CD4-positive, alpha-beta T cell treated with Interleukin-17A for 4 hours (primary cell): ENCODE data around the gene NFATC2.
A peak's percentile ranks its signal among the peaks of the same experiment; 100 is the strongest.
"Not testable (repeated sequence)": the region's sequence is repeated elsewhere in the genome, so short reads cannot be mapped to it uniquely, and the experiment has no call there.

Experiments
- DNase-seq: peaks from one replicate; pipeline ENCODE4 v3.0.0-alpha.2; 2020; ENCODE audit warnings: mixed read lengths

Gene NFATC2

DNA sequence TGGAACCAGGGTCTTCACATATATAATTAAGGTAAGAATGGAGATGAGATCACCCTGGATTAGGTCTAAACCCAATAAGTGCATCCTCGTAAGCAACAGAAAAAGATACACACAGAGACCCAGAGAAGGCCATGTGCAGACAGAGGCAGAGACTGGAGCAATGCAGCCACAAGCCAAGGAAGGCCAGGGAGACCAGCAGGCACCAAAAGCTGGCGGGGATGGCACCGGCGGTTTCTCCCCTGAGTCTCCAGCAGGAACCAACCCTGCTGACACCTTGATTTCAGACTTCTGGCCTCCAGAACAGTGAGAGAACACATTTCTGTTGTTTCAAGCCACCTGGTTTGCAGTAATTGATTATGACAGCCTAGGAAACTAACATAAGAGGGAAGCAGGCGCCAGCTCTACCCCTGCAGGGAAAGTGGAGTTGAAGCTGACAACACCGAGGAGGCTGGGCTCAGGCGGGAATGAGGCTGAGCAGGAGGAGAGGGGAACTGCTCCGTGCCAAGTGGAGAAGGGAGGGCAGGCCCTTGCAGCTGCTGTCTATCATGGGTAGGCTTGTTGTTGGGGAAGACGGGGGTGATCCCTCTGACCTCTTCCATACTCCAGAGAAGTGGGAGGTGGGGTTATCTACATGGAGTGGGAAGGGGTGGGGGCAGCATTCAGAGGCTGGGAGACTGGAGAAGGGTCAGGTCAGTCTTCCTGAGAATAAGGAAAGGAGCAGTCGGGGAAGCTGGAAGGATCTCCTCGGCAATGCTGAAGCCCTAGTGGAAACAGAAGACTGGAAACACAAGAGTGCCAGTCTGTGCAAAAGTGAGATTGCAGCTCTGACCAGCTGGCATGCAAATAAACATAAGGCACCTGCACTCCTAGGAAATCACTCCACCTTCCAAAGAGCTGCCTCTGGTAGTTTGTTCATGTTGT lies 72.7 kb downstream of the NFATC2 start:
- DNase-seq = no peak

DNA sequence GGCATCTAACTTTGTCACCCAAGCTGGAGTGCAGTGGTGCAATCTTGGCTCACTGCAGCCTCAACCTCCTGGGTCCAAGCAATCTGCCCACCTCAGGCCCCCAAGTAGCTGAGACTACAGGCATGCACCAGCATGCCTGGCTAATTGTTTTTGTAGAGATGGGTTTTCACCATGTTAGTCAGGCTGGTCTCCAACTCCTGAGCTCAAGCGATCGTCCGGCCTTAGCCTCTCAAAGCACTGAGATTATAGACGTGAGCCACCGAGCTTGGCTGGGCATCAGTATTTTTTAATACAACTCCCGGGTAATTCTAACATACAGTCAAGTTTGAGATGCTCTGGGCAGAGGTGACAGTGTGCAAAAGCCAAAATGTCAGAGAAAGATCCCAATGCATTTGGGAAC lies 73.5 kb downstream of the NFATC2 start:
- DNase-seq = no peak

DNA sequence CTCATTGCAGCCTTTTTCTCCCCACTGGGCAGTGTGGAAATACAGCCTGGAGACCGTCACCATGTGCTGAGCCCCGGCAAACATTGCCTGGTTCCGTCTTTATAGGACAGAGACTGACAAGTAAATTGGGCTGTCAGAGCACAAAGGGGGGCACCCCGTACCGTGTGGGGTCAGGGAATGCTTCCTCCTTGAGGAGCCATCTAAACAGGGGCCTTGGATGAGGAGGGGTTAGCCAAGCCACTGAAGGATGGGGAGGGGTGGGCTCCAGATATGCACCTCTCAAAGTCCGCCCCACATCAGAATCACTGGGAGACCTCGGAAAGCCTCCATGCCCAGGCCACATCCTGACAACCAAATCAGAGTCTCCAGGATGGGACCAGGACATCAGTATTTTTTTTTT lies 73.9 kb downstream of the NFATC2 start:
- DNase-seq = no peak

DNA sequence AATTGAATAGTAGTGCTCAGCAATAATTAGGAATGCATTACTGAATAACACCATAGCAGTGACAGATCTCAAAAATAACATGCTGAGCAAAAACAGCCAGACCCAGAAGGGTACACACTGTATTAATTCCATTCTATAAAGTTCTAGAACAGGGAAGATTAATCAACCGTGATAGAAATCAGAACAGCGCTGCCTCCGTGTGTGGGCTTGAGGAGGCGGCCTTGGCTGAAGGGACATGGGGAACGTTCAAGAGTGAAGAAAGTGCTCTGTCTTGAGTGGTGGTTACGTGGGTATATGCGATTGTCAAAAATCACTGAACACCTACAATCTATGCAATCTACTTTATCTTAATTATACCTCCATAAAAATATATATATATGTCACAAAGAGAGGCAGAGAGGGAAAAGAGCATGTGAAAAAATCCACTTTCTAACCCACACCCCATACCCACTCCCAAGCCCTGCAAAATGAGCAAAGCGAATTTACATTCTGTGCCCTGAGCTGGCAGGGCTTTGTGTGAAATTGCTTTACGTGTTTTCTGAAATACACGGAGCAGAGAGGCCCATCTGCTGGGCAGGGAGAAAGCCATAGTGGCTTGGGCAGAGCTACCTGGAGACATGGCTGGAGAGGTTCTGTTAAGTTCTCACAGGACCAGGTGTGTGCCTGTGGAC lies 74.4 kb downstream of the NFATC2 start:
- no peak for DNase-seq

DNA sequence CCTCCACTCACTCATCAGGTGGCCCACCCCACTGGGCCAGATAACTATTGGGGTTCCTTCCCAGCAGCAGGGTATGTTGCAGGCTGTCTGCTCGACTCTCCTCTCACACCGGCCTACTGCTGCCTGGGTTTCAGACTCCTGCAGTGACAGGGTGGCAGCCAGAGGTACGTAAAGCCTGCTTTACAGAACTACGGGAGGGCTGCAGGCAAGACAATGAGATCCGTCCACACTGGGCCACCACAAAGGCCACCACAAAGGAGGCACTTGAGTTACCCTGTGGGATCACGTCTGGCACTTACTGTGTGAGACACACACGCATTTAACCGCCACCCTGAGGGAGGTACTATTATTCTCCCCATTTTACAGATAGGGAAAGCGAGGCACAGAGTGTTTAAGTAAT lies 78.5 kb downstream of the NFATC2 start:
- no peak for DNase-seq

DNA sequence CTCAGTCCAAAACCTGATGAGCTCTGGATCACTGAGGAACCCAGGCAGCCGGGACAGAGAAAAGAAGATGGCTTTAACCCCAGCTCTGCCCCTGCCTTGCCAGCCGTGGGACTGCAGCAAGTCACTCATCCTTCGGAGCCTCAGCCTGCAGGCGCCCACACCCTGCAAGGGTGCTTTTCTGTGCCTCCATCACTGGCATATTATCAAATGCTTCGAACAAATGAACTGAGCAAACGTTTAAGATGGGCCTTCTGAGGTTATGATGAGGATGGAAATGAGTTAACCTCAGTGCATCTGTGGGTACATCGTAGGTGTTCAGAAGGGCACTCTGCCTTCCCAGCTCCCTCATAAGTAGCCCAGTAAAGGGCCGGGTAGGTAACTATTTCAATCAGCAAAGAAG lies 79.0 kb downstream of the NFATC2 start:
- DNase-seq = no peak

DNA sequence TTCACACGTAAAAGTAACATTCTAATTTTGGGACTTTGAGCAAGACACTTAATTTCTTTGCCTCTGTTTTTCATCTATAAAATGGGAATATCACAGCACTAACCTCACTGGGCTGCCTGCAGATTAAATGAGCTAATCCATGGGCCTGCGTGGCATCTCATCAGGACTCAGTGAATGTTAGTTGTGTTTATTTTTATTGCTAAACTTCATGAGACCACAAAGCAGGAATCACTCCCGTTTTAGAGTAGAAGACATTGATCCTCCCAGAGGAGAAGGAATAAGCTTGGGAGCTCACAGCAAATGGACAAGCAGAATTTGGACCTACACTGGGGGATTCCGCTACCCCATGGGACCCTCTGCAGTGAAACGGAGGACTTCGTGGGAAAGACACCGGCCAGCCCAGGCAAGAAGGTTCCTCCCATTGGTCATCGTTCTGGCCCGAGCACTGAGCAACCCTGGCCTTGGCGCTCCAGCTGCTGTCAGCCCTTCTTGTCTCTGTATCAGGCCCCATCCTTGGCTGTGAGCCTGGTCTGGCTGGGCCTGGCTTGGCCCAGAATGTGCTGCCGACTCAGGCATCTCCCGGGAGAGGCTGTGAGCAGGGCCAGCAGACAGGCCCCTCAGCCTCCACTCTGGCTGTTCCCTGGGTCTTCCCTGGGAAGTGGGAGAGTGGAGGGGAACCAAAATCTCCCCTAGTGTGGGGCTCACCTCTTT lies 79.8 kb downstream of the NFATC2 start:
- DNase-seq = no peak

DNA sequence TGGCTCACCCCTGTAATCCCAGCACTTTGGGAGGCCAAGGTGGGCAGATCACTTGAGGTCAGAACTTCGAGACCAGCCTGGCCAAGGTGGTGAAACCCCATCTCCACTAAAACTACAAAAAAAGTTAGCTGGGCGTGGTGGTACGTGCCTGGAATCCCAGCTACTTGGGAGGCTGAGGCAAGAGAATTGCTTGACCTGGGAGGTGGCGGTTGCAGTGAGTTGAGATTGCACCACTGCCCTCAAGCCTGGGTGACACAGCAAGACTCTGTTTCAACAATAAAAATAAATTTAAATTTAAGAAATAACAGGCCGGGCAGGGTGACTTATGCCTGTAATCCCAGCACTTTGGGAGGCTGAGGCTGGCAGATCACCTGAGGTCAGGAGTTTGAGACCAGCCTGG lies 80.7 kb downstream of the NFATC2 start:
- not testable (repeated sequence) for DNase-seq

DNA sequence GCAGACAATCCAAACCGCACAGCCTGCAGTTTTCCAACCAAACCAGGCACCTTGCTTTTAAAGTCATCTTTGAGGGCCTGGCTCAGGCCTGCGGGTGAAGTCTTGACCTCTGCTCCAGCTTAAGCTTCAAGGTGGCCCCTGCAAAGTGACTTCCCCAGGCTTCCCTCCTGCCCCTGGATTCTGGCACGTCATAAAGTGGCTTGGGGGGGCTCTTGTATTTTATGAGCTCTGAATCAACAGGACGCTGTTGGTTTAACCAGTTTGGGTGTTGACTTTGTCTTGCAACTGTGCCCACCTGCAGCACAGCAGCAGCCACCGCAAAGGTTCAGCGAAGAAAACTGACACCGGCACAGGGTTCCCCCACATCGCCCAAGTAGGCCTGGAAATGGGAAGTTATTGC lies 81.2 kb downstream of the NFATC2 start:
- DNase-seq = no peak

DNA sequence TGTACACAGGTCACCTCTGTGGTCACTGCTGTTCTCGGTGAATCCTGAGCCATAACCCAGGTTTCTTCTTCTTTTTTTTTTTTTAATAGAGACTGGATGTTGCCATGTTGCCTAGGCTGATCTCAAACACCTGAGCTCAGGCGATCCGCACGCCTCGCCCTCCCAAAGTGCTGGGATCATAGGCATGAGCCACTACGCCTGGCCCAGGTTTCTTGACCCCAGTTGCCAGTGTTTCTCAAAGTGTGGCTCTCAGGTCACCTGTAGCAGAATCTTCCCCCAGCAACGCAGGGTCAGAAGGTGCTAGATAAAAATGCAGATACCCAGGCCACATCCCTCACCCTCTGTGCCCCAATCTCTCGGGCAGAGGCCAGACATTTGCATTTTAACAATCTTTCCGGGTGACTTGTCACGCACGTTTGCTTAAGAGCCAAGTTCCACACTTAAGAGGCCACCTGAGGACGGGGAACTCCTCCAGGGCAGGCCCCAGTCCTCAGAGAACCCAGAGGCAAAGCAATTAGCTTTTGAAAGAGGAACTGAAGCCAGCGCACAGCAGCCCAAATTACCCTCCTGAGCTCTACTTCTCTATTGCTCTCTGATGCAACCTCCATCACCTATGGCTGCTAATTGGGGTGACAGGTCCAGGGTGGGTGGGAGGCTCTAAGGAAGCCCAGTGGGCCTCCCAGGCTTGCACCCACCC lies 81.8 kb downstream of the NFATC2 start:
- no peak for DNase-seq

DNA sequence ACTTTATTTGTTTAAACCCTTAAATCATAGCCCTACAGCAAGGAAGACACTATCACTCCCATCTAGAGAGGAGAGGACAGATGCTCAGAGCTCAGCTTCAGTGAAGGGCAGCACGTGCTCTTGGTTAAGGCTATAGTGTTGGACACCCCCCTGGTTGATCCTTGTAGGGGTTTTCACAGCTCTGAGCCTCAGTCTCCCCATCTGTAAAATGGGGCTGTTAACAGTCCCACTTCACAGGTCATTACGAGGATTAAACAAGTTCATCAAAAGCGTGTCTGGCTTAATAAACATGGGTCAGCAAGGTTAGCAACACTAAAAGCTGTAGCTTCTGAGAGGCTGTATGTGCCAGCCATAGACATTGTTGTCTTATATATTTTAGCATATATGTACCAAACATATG lies 82.4 kb downstream of the NFATC2 start:
- DNase-seq = no peak

DNA sequence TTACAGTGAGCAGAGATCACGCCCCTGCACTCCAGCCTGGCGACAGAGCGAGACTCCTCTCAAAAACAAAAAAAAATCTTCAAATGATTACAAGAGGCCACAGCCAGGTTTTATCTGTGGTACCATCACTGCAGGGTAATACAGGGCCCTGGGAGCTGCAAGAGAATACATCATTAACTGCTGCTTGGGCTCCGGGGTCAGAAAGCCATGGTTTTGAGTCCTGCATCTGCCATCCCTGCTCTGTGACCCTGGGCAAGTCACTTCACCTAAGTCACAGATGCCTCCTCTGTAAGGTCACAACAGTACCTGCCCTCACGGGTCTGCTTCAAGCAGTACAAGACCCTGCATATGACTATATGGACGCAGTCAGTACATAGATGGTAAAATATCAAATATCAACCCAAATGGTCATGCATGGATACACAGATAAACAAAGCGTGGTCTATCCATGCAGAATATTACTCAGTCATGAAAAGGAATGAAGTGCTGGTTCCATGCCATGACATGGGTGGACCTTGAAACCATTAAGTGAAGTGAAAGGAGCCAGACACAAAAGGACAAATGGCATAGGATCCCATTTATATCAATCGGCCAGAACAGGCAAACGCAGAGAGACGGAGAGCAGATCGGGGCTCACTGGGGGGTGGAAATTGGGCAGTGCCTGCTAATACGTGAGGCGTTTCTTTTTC lies 83.6 kb downstream of the NFATC2 start:
- DNase-seq = no peak

DNA sequence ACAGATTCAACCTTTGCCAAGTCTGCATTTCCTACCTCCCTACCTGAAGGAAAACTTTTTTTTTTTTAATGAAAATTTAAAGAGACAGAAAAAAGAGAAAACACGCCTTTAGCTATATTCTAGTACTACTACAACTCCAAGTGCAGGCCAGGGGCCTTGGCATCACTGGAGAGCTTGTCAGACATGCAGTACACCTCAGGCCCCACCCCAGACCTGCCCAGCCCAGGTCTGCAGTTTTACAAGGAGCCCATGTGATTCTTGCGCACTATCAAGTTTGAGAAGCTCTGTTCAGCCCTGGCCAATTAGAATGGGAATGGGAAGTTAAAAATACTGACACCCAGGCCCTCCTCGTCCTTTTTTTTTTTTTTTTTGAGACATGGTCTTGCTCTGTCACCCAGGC lies 85.0 kb downstream of the NFATC2 start:
- no peak for DNase-seq

DNA sequence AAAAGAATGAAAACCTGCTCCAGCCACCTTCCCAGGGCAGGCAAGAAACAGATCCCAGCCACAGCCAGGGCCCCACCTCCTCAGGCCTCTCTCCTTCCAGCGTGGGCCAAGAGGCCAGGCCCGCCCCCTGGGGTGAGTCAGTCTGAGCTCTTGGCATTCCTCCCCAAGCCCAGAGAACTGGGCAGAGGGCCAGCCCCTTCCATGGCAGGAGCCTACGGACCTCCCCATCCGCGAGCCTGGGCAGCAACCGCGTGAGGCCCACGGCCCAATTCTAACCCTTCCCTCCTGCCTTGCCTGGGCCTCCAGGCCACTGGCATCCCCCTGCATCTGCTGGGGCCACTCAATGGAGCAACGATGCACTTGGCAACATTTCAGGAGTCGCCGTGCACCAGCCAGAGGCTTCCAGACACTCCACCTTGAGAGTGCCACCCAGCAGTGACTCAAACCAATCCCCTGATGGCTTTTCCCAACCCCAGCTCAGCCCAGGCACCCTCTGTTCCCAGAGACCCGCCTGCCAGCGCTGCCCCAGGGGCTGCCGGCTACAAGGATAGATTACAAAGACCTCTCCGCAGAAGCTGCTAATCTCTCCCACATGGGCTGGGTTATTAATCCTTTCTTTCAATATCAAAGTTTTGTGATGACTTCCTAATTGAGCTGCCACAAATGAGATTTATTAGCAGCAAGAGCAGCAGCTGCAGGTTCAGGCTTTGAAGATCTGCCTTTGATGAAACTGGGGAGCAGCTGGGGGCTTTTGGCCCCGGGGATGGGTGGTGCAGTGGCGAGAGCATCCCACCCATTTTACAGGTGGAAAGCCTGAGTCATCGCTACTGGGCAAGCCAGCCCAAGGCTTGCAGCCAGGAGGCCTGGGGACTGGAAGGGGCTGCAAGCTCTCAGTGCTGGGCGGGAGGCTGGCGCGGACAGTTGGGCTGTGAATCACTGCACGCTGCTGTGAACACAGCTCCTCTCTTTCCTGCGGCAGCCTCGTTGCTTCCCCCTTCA lies 85.7 kb downstream of the NFATC2 start:
- DNase-seq = peak; percentile 26

DNA sequence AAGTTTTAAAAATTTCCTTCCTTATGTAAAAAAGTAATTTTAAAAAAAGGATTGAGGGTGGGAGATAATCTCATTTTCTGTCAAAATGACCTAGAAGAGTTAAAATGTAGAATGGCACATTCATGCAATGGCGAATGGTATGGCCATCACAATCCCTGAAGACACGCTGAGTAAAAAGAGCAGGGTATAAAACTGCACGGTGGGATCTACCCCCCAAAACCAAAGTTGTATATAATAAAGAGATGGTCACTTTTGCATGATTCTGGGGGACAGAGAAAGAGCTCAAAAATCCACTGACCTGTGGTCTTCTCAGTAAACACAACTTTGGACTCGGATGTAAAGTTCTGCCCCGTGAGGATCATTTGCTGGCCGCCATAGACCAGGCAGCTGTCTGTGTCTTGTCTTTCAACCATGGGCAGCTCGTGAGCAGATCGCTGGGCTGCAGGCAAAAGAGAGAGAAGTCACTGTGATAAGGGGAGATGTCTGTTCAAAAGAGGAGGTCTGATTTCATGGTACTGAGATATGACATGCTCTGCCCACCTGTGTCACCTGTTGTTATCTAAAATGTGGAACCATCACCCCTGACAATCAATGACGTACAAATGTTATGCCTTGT lies 88.2 kb downstream of the NFATC2 start:
- no peak for DNase-seq

DNA sequence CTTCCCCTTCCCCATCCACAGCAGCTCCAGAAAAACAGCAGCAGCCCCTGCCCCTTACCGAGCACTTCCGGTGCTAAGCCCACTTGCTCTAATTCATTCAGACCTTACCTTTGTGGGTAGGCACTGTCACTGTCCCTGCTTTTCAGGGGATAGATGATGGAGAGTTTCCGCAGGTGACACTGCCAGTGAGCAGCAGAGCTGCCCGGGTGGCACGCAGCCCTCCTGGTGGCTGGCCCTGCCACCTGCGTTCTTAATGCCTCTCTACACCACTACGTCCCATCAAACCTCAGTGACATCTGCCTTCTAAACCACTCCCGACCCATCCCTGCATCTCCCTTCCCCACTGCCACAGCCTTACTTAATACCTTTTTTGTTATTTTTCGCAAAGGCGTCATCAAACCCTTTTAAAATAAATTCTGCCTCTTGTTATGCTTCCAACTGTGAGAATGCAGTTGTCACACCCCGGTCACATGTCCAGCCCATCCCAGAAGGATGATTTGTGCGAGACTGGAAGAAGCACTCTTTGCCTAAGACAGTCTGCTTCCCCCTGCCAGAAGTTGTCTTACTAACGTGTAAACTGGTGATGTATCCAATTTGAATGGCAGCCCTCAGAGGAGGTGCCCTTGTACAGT lies 89.7 kb downstream of the NFATC2 start:
- no peak for DNase-seq

DNA sequence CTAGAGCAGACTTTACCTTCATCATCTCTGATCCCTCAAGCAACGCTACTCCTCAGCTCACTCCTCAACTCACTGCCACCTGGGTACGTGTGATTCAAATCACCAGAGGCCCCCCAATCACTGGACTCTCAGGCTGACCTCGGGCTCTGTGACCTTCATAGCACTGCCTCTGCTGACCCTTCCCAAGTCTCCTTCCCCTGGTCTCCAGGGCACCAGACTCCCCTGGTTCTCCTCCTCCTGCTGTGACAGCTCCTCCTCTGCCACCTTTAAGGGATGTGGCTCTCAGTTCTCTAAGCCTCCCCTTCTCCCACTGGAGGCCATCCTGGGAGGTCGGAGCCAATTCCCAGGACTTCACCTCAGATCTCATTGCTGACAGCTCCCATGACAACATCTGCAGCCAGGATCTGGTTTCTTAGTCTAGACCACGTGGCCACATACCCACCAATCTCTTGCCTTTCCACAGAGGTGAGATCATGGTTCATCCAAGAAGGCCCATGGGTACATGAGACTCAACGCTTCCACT lies 90.4 kb downstream of the NFATC2 start:
- no peak for DNase-seq

DNA sequence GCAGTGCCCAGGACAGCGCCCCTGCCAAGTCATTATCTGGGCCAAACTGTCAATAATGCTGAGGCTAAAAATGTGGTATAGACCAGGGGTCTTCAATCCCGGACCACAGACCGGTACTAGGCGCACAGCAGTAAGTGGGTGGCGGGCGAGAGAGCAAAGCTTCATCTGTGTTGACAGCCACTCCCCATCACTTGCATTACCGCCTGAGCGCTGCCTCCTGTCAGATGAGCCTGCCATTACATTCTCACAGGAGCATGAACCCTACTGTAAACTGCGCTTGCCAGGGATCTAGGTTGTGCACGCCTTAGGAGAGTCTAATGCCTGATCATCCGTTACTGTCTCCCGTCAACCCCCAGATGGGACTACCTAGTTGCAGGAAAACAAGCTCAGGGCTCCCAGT lies 91.0 kb downstream of the NFATC2 start:
- no peak for DNase-seq

DNA sequence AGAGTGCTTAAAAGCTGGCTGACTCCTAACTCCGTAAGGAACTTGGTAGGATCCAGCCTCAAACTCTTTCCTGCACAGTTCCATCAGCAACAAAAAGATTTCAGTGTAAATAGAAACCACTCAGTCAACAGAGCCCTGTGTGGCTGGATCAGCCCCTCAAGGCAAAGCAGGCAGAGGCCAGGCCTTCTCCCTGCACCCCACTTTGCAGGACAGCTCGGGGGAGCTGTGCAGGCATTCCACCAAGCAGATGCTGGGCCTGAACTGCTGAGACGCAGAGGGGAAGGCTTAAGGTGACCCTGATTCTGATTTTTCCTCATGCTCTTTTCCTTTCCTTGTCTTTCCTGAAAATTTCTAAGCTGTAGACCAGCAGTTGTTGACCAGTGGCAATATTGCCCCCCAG lies 91.5 kb downstream of the NFATC2 start:
- DNase-seq = no peak

DNA sequence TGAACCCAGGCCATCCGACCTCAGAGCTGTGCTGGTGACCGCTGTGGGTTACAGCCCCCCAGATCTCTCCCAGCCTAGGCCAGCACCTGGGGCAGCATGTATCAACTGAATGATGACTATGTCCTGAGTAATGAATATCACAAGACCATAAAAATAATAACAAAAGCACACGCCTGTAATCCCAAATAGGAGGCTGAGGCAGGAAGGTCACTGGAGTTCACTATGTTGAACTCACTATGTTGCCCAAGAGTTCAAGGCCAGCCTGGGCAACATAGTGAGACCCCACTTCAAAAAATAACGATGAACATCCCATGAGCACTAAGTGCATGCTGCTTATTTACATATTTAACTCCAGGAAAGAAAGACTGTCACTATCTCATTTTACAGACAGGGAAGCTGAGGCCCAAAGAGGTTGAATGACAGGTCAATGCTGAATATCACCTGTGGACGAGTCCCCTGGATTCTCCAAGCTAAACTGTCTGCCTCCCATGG lies 92.3 kb downstream of the NFATC2 start:
- DNase-seq = no peak
